ENCODE data around the gene SUGP1. TPM values are rescaled to one million over a fixed set of nuclear protein-coding genes. Genes with fewer than 3 reads are reported as not detected.

SUGP1 gene
- total RNA-seq, 1 donor from 2014 or later, result 25.5 TPM

DNA sequence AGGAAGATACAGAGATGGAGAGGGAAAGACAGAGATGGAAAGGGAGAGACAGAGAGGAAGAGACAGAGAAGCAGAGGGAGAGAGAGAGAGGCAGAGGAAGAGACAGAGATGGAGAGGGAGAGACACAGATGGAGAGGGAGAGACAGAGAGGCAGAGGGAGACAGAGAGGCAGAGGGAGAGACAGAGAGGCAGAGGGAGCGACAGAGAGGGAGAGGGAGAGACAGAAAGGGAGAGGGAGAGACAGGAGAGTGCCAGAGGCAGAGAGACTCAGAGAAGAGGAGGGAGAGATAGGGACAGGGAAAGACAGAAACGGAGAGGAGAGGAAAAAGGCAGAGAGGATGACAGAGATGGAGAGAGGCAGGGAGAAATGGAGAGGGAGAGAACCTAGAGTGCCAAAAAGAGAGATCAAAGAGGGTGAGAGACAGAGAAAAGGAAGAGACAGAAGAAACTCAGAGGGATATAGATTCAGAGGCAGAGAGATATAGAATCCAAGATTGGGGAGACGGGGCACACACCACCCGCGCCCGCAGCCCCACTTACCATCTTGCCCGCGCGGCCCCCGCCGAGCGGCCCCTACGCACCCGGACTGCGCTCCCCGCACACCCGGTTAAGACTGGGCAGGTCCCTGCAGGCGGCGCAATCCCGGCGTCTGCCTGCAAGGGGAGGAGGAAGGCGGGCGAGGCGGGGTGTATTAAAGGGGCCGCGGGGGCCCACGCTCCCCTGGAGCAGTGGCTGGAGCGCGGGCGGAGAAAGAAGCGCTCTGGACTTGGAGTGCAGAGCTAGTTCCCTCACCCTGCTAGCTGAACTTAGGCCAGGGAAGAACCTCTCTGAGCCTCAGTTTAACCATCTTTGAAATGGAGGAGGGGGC is 57.9 kb downstream of the SUGP1 start:
- Histone ChIP-seq H3K27me3 (no peaks in the 10 kb centered on the region), H3K27ac (no peak overlapping the region), H3K4me3 (peak overlapping the region; percentile 9 to 42), H3K9me3 (no peaks in the 10 kb centered on the region), H3K36me3 (no peaks in the 10 kb centered on the region), H3K4me1 (peaks cover 5% of the 10 kb centered on the region)
- no peak for TF ChIP-seq POLR2AphosphoS5 (IDR thresholded peaks at IDR 0.05; ENCODE audit: insufficient read depth in 1 of 2, low read depth in 1 of 2)
- TF ChIP-seq POLR2A (IDR thresholded peaks at IDR 0.05), result no peak
- TF ChIP-seq, protein P1, sequence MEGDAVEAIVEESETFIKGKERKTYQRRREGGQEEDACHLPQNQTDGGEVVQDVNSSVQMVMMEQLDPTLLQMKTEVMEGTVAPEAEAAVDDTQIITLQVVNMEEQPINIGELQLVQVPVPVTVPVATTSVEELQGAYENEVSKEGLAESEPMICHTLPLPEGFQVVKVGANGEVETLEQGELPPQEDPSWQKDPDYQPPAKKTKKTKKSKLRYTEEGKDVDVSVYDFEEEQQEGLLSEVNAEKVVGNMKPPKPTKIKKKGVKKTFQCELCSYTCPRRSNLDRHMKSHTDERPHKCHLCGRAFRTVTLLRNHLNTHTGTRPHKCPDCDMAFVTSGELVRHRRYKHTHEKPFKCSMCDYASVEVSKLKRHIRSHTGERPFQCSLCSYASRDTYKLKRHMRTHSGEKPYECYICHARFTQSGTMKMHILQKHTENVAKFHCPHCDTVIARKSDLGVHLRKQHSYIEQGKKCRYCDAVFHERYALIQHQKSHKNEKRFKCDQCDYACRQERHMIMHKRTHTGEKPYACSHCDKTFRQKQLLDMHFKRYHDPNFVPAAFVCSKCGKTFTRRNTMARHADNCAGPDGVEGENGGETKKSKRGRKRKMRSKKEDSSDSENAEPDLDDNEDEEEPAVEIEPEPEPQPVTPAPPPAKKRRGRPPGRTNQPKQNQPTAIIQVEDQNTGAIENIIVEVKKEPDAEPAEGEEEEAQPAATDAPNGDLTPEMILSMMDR (IDR thresholded peaks at IDR 0.05), result no peak
- no peak for DNase-seq (ENCODE audit: extremely low spot score in 2 of 2)
- intact Hi-C loops (cut with DNase I), result no loop called here

DNA sequence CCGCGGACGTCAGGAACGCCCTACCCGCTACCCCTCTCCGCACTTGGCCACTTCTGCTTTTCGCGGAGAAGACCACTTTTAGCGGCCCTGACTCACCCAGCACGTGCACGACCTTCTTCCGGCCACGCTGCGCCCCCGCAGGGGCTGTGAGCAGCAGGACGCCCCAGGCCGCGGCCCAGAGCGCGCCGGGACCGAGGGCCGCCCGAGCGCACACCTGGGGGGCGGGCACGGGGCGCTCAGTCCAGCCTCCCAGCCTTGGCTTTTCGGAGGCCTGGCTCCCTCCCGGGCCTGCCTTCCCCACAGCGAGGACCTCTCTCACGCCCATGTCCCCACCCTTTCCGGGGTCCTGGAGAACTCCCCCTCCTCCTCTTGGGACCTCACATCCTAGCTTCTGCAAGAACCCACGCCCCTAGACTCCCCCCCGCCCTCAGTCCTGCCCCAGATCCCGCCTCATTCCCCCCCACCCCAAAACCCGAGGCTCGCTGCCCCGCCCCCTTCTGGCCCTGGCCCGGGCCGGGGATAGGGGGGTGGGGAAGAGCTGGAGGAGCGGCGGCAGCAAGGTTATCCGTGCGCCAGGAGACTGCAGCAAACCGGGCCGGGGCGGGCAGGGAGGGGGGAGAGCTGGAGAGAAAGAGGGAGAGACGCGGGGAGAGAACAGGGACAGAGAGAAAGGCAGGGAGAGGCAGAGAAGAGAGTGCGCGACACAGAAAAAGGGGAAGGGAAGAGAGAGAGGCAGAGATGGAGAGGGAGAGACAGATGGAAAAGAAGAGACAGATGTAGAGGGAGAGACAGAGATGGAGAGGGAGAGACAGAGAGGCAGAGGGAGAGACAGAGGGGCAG is 58.7 kb downstream of the SUGP1 start:
- no peaks in the 10 kb centered on the region for H3K36me3 ChIP-seq
- intact Hi-C loops (cut with DNase I), result no loop called here
- H3K27me3 ChIP-seq, result no peaks in the 10 kb centered on the region
- peak overlapping the region; percentile 9 to 42 for H3K4me3 ChIP-seq
- DNase-seq (ENCODE audit: extremely low spot score in 2 of 2), result no peak
- TF ChIP-seq, protein P1 (IDR thresholded peaks at IDR 0.05), result no peak
- TF ChIP-seq POLR2AphosphoS5 (IDR thresholded peaks at IDR 0.05; ENCODE audit: insufficient read depth in 1 of 2, low read depth in 1 of 2) (no peak), POLR2A (IDR thresholded peaks at IDR 0.05) (no peak)
- H3K4me1 ChIP-seq, result peaks cover 5% of the 10 kb centered on the region
- H3K27ac ChIP-seq, result no peak overlapping the region
- H3K9me3 ChIP-seq, result no peaks in the 10 kb centered on the region

DNA sequence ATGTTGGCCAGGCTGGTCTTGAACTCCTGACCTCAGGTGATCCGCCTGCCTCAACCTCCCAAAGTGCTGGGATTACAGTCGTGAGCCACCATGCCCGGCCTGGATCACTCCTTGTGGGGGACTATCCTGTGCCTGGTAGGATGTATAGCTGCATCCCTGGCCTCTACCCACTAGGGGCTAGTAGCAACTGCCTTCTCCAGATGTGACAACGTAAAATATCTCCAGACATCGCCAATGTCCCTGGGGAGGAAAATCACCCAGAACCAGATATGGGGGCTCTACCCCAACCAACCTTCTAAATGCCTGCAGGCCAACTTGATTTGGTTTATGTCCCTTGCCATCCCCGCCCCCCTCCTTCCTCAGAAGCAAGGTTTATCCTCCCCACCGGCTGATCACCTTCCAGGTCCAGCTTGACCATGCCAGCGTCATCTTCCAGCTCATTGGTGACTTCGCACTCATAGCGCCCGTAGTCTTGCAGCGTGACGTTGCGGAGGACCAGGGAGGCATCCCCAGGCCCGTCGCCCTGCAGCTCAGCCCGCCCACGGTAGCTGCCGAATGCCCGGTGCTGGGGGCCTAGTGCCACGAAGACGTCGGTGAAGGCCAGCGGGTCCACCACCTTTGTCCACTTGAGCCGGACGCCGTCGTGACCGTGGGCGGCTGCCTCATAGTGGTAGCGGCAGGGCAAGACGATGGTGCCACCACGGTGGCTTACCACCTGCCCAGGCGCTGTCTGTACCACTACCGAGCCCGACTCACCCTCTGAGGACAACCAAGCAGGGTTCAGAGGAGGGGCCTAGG is 59.7 kb downstream of the SUGP1 start:
- TF ChIP-seq POLR2AphosphoS5 (IDR thresholded peaks at IDR 0.05; ENCODE audit: insufficient read depth in 1 of 2, low read depth in 1 of 2) (no peak), POLR2A (IDR thresholded peaks at IDR 0.05) (no peak)
- TF ChIP-seq, protein P1 (IDR thresholded peaks at IDR 0.05), result no peak
- DNase-seq (ENCODE audit: extremely low spot score in 2 of 2), result no peak
- intact Hi-C loops (cut with DNase I), result no loop called here
- Histone ChIP-seq H3K36me3 (no peaks in the 10 kb centered on the region), H3K27ac (no peak overlapping the region), H3K27me3 (no peaks in the 10 kb centered on the region), H3K9me3 (no peaks in the 10 kb centered on the region), H3K4me1 (peaks cover 5% of the 10 kb centered on the region), H3K4me3 (peak overlapping the region in 1 of 2 donors; percentile 9)

DNA sequence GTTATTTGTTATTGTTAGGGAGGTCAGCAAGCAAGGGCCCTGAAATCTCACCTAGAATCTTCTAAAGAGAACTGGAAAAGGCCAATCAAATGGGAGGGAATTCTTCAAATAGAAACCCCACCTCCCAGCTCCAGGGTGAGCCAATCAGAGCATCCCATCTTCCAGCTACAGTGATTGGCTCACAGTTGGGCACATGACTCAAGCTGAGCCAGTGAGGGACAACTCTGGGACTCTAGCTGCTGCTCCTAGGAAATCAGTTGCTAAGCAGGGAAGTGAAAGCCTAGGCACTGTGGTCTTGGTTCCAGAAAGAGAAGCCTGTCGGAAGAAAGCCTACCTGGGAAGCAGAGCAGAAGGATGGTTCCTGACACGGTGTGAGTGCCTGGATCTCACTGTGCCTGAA is 60.6 kb downstream of the SUGP1 start:
- no peak overlapping the region for H3K4me3 ChIP-seq
- DNase-seq (ENCODE audit: extremely low spot score in 2 of 2), result no peak
- H3K36me3 ChIP-seq, result no peaks in the 10 kb centered on the region
- no peaks in the 10 kb centered on the region for H3K9me3 ChIP-seq
- H3K4me1 ChIP-seq, result peaks cover 5% of the 10 kb centered on the region
- intact Hi-C loops (cut with DNase I), result no loop called here
- no peak overlapping the region for H3K27ac ChIP-seq
- no peaks in the 10 kb centered on the region for H3K27me3 ChIP-seq
- TF ChIP-seq, protein P1 (IDR thresholded peaks at IDR 0.05), result no peak
- TF ChIP-seq POLR2A (IDR thresholded peaks at IDR 0.05) (no peak), POLR2AphosphoS5 (IDR thresholded peaks at IDR 0.05; ENCODE audit: insufficient read depth in 1 of 2, low read depth in 1 of 2) (no peak)
